ENCODE results near the gene PABPN1. TPM values are rescaled to one million over a fixed set of nuclear protein-coding genes. Genes with fewer than 3 reads are reported as not detected.

PABPN1 gene
- total and polyA plus RNA-seq, 9 of the 15 experiments (the other 6 are each of a cell fraction or from before 2014, with no cell fraction given) = 32.6 to 388 (median 178) TPM

- TF ChIP-seq ZBTB11 (CRISPR knock-in tag; IDR thresholded peaks at IDR 0.05) (peak in 1 of 3 experiments; percentile 85; a peak in 2 of 6 replicates), SREBF1 (IDR thresholded peaks at IDR 0.05; ENCODE audit: borderline replicate concordance, low read depth, low read length) (peak; percentile 71; the same call in 1 of the 2 replicates), NR3C1 (CRISPR knock-in tag; IDR thresholded peaks at IDR 0.05) (no peak), JUNB (CRISPR knock-in tag; conservative IDR thresholded peaks at IDR 0.05) (no peak), SAFB (IDR thresholded peaks at IDR 0.05; ENCODE audit: borderline replicate concordance, low read depth, low read length) (peak; percentile 77), CXXC5 (CRISPR knock-in tag; IDR thresholded peaks at IDR 0.05) (peak; percentile 99), ZNF696 (CRISPR knock-in tag; conservative IDR thresholded peaks at IDR 0.05) (no peak), E2F3 (CRISPR knock-in tag; IDR thresholded peaks at IDR 0.05) (0 out of 2 replicates have a peak, but pooled peaks have one; percentile 46), HMGN3 (IDR thresholded peaks at IDR 0.05; ENCODE audit: borderline replicate concordance, extremely low read depth, insufficient read length, low read depth, low read length) (peak; percentile 92), HBP1 (CRISPR knock-in tag; IDR thresholded peaks at IDR 0.05) (no peak), GATAD2A (IDR thresholded peaks at IDR 0.05) (peak; percentile 54; the same call in 1 of the 2 replicates), ZNF239 (CRISPR knock-in tag; IDR thresholded peaks at IDR 0.05) (peak; percentile 34; the same call in 1 of the 2 replicates), MCM2 (IDR thresholded peaks at IDR 0.05; ENCODE audit: low read depth) (no peak), RAD21 (CRISPR knock-in tag; conservative IDR thresholded peaks at IDR 0.05 in 1 of 2, IDR thresholded peaks at IDR 0.05 in 1 of 2) (peak; percentile 45 to 50), HNRNPUL1 (IDR thresholded peaks at IDR 0.05; ENCODE audit: low read length) (no peak), XRCC5 (IDR thresholded peaks at IDR 0.05; ENCODE audit: low read depth, low read length) (peak; percentile 89; the same call in 1 of the 2 replicates), ESRRB (CRISPR knock-in tag; IDR thresholded peaks at IDR 0.05; ENCODE audit: borderline replicate concordance) (no peak), NR4A1 (CRISPR knock-in tag; IDR thresholded peaks at IDR 0.05) (no peak), NR4A1 (tag; IDR thresholded peaks at IDR 0.05) (peak; percentile 78), MCM5 (IDR thresholded peaks at IDR 0.05; ENCODE audit: low read depth) (no peak), GABPA (tag; conservative IDR thresholded peaks at IDR 0.05; ENCODE audit: low read depth) (no peak), ARID2 (IDR thresholded peaks at IDR 0.05) (no peak)
- TF ChIP-seq, protein P1, sequence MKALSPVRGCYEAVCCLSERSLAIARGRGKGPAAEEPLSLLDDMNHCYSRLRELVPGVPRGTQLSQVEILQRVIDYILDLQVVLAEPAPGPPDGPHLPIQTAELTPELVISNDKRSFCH (CRISPR knock-in tag; IDR thresholded peaks at IDR 0.05) = no peak
- TF ChIP-seq, protein P1 (tag; IDR thresholded peaks at IDR 0.05) = peak; percentile 89
Observed at GRCh38 chr14:23301288-23301968, 19.8 kb upstream of the PABPN1 start (continued).

Measured in K562 (cell line).